ENCODE data around the gene SEC23IP.
A peak's percentile ranks its signal among the peaks of the same experiment; 100 is the strongest.

SEC23IP gene

GRCh38 chr10:119942973-119943372 is 50.4 kb downstream of the SEC23IP start:
- no peak for DNase-seq

- no peak for DNase-seq
Measured at GRCh38 chr10:119945805-119946204, 53.3 kb downstream of the SEC23IP start.

GRCh38 chr10:119947300-119947699 is 54.8 kb downstream of the SEC23IP start:
- peak; percentile 28 for DNase-seq

- no peak for DNase-seq
Measured at GRCh38 chr10:119957451-119957850, 64.9 kb downstream of the SEC23IP start.

GRCh38 chr10:119962837-119963236 is 70.3 kb downstream of the SEC23IP start:
- DNase-seq, result no peak

- no peak for DNase-seq
Measured at GRCh38 chr10:119967066-119967465, 74.5 kb downstream of the SEC23IP start.

- DNase-seq, result no peak
Measured at GRCh38 chr10:119969609-119970008, 77.1 kb downstream of the SEC23IP start.

GRCh38 chr10:119970107-119970506 is 77.6 kb downstream of the SEC23IP start:
- DNase-seq, result no peak

GRCh38 chr10:119970963-119971362 is 78.4 kb downstream of the SEC23IP start:
- DNase-seq, result no peak

GRCh38 chr10:119973281-119973680 is 80.8 kb downstream of the SEC23IP start:
- DNase-seq, result no peak

- no peak for DNase-seq
Measured at GRCh38 chr10:119976421-119976820, 83.9 kb downstream of the SEC23IP start.

- DNase-seq, result no peak
Measured at GRCh38 chr10:119980956-119981750, 88.6 kb downstream of the SEC23IP start.

GRCh38 chr10:119981826-119982225 is 89.3 kb downstream of the SEC23IP start:
- no peak for DNase-seq

GRCh38 chr10:119988333-119988732 is 95.8 kb downstream of the SEC23IP start:
- DNase-seq, result no peak

GRCh38 chr10:119989966-119990365 is 97.4 kb downstream of the SEC23IP start:
- DNase-seq, result no peak

GRCh38 chr10:119991066-119991465 is 98.5 kb downstream of the SEC23IP start:
- DNase-seq, result no peak

- DNase-seq, result no peak
Measured at GRCh38 chr10:119991816-119992215, 99.3 kb downstream of the SEC23IP start.

Data from right hindlimb (tissue), 1 donor.